MG63 (cell line): ENCODE measurements around the gene B3GNT7. TPM values are rescaled to one million over a fixed set of nuclear protein-coding genes. Genes with fewer than 3 reads are reported as not detected.

Experiments
- DNase-seq: peaks from one replicate; pipeline ENCODE4 v3.0.0-alpha.2; 2020
- H3K27me3 ChIP-seq: fragments of 250-450 bp; sonication (Bioruptor Pico); 2 replicates; pipeline ENCODE4 v1.5.1; 2020; ENCODE audit warnings: mild to moderate bottlenecking, moderate library complexity
- H3K36me3 ChIP-seq: fragments of 250-450 bp; sonication (Bioruptor Pico); 2 replicates; pipeline ENCODE4 v1.5.1; 2020; ENCODE audit warnings: mild to moderate bottlenecking, moderate library complexity
- H3K4me3 ChIP-seq: fragments of 250-450 bp; sonication (Bioruptor Pico); 2 replicates; pipeline ENCODE4 v1.5.1; 2020; ENCODE audit warnings: mild to moderate bottlenecking, moderate library complexity
- H3K9me3 ChIP-seq: fragments of 250-450 bp; sonication (Bioruptor Pico); 2 replicates; pipeline ENCODE4 v1.5.1; 2020; ENCODE audit warnings: mild to moderate bottlenecking, moderate library complexity
- total RNA-seq: library from RNA; depleted of rRNA; stranded (reverse); fragments of >200 nt; shearing (Covaris generic); gene quantifications from 2 replicates; pipeline ENCODE4 v1.2.3, GENCODE V29; 2014; ENCODE audit warnings: low replicate concordance

Gene B3GNT7
- total RNA-seq, 1 experiment from 2014 or later, result 0.23 TPM

- DNase-seq, result no peak
- H3K27me3 ChIP-seq, result no peaks in the 10 kb centered on the region
- H3K4me3 ChIP-seq, result no peak overlapping the region
- H3K36me3 ChIP-seq, result no peaks in the 10 kb centered on the region
- H3K9me3 ChIP-seq, result no peaks in the 10 kb centered on the region
Observed at GRCh38 chr2:231378026-231378722, 17.3 kb upstream of the B3GNT7 start.

GRCh38 chr2:231379266-231380215 lies 16.0 kb upstream of the B3GNT7 start:
- no peak overlapping the region for H3K4me3 ChIP-seq
- no peaks in the 10 kb centered on the region for H3K36me3 ChIP-seq
- no peak for DNase-seq
- H3K9me3 ChIP-seq, result peaks cover 2% of the 10 kb centered on the region; the same call in 1 of the 2 replicates
- no peaks in the 10 kb centered on the region for H3K27me3 ChIP-seq

- Histone ChIP-seq H3K27me3 (no peaks in the 10 kb centered on the region), H3K4me3 (no peak overlapping the region), H3K36me3 (no peaks in the 10 kb centered on the region), H3K9me3 (peaks cover 10% of the 10 kb centered on the region)
- no peak for DNase-seq
Observed at GRCh38 chr2:231380307-231380706, 15.2 kb upstream of the B3GNT7 start.

- Histone ChIP-seq H3K36me3 (no peaks in the 10 kb centered on the region), H3K27me3 (no peaks in the 10 kb centered on the region), H3K4me3 (no peak overlapping the region), H3K9me3 (peaks cover 12% of the 10 kb centered on the region)
- no peak for DNase-seq
Observed at GRCh38 chr2:231380991-231381847, 14.3 kb upstream of the B3GNT7 start.

- DNase-seq, result no peak
- Histone ChIP-seq H3K4me3 (no peak overlapping the region), H3K9me3 (peaks cover 12% of the 10 kb centered on the region)
Observed at GRCh38 chr2:231382116-231382515, 13.4 kb upstream of the B3GNT7 start.

GRCh38 chr2:231383416-231384108 lies 11.9 kb upstream of the B3GNT7 start:
- Histone ChIP-seq H3K27me3 (no peaks in the 10 kb centered on the region), H3K4me3 (no peak overlapping the region), H3K9me3 (peaks cover 12% of the 10 kb centered on the region), H3K36me3 (no peaks in the 10 kb centered on the region)
- DNase-seq, result no peak

More at GRCh38 chr2:231382116-231382515, 13.4 kb upstream of the B3GNT7 start:
- H3K36me3 ChIP-seq, result no peaks in the 10 kb centered on the region
- no peaks in the 10 kb centered on the region for H3K27me3 ChIP-seq

GRCh38 chr2:231384109-231384435 lies 11.4 kb upstream of the B3GNT7 start:
- Histone ChIP-seq H3K27me3 (no peaks in the 10 kb centered on the region), H3K9me3 (peaks cover 12% of the 10 kb centered on the region), H3K4me3 (no peak overlapping the region), H3K36me3 (no peaks in the 10 kb centered on the region)
- DNase-seq, result no peak

GRCh38 chr2:231384970-231385369 lies 10.5 kb upstream of the B3GNT7 start:
- H3K27me3 ChIP-seq, result no peaks in the 10 kb centered on the region
- no peak overlapping the region for H3K4me3 ChIP-seq
- no peak for DNase-seq
- H3K9me3 ChIP-seq, result peaks cover 12% of the 10 kb centered on the region
- H3K36me3 ChIP-seq, result no peaks in the 10 kb centered on the region

- Histone ChIP-seq H3K4me3 (no peak overlapping the region), H3K36me3 (no peaks in the 10 kb centered on the region), H3K9me3 (peaks cover 12% of the 10 kb centered on the region), H3K27me3 (no peaks in the 10 kb centered on the region)
- DNase-seq, result no peak
Observed at GRCh38 chr2:231385429-231385828, 10.1 kb upstream of the B3GNT7 start.

GRCh38 chr2:231386446-231386845 lies 9.1 kb upstream of the B3GNT7 start:
- Histone ChIP-seq H3K9me3 (peaks cover 12% of the 10 kb centered on the region), H3K27me3 (no peaks in the 10 kb centered on the region)

GRCh38 chr2:231387904-231388724 lies 7.4 kb upstream of the B3GNT7 start:
- Histone ChIP-seq H3K9me3 (peaks cover 12% of the 10 kb centered on the region), H3K36me3 (no peaks in the 10 kb centered on the region), H3K27me3 (no peaks in the 10 kb centered on the region), H3K4me3 (no peak overlapping the region)
- DNase-seq, result peak; percentile 95

More at GRCh38 chr2:231386446-231386845, 9.1 kb upstream of the B3GNT7 start:
- Histone ChIP-seq H3K4me3 (no peak overlapping the region), H3K36me3 (no peaks in the 10 kb centered on the region)
- peak; percentile 29 for DNase-seq

- H3K4me3 ChIP-seq, result no peak overlapping the region
- peaks cover 12% of the 10 kb centered on the region for H3K9me3 ChIP-seq
- no peak for DNase-seq
- H3K36me3 ChIP-seq, result no peaks in the 10 kb centered on the region
- no peaks in the 10 kb centered on the region for H3K27me3 ChIP-seq
Observed at GRCh38 chr2:231388725-231389346, 6.7 kb upstream of the B3GNT7 start.

- H3K36me3 ChIP-seq, result no peaks in the 10 kb centered on the region
- H3K27me3 ChIP-seq, result no peaks in the 10 kb centered on the region
- no peak for DNase-seq
- H3K4me3 ChIP-seq, result no peak overlapping the region
- no peaks in the 10 kb centered on the region for H3K9me3 ChIP-seq
Observed at GRCh38 chr2:231390667-231391066, 4.8 kb upstream of the B3GNT7 start.

GRCh38 chr2:231391981-231392380 lies 3.5 kb upstream of the B3GNT7 start:
- H3K27me3 ChIP-seq, result no peaks in the 10 kb centered on the region
- DNase-seq, result no peak

GRCh38 chr2:231392431-231393148 lies 2.9 kb upstream of the B3GNT7 start:
- Histone ChIP-seq H3K36me3 (no peaks in the 10 kb centered on the region), H3K9me3 (no peaks in the 10 kb centered on the region), H3K4me3 (no peak overlapping the region), H3K27me3 (no peaks in the 10 kb centered on the region)
- DNase-seq, result no peak

More at GRCh38 chr2:231391981-231392380, 3.5 kb upstream of the B3GNT7 start:
- H3K4me3 ChIP-seq, result no peak overlapping the region
- H3K9me3 ChIP-seq, result no peaks in the 10 kb centered on the region
- H3K36me3 ChIP-seq, result no peaks in the 10 kb centered on the region
